Esophagus muscularis mucosa (tissue), 4 donors: ENCODE measurements around the gene SH3GLB2. TPM values are rescaled to one million over a fixed set of nuclear protein-coding genes. Genes with fewer than 3 reads are reported as not detected.

Experiments used
- DNase-seq: peaks from one replicate; pipeline ENCODE4 v3.0.0-alpha.2; 2017; ENCODE audit errors: extremely low spot score
- H3K27ac ChIP-seq, 4 donors: fragments of 200-600 bp; sonication (generic); replicated peaks in 1 of 4; 1 replicate in 3 of 4; 2 replicates in 1 of 4; pipeline ENCODE4 v1.5.1; 2016 to 2019; ENCODE audit warnings: mild to moderate bottlenecking in 1 of 4
- H3K27me3 ChIP-seq, 4 donors: fragments of 200-600 bp; sonication (generic); one replicate each; pipeline versions ENCODE4 v1.5.1 to v1.6.0; 2016 to 2019
- H3K36me3 ChIP-seq, 4 donors: fragments of 200-600 bp; sonication (generic); one replicate each; pipeline ENCODE4 v1.5.1; 2016 to 2019
- H3K4me1 ChIP-seq, 4 donors: fragments of 200-600 bp; sonication (generic); one replicate each; pipeline ENCODE4 v1.5.1; 2016 to 2019
- H3K4me3 ChIP-seq, 4 donors: fragments of 200-600 bp; sonication (generic); 1 replicate in 2 of 4; 2 replicates in 2 of 4; pipeline ENCODE4 v1.5.1; 2016 to 2019; ENCODE audit warnings: mild to moderate bottlenecking in 4 of 4, moderate library complexity in 1 of 4
- H3K9me3 ChIP-seq, 4 donors: fragments of 200-600 bp; sonication (generic); 1 replicate in 3 of 4; 2 replicates in 1 of 4; pipeline ENCODE4 v1.5.1; 2016 to 2019
- EP300 ChIP-seq: sonication (generic); formaldehyde crosslinking; IDR thresholded peaks from one replicate; pipeline ENCODE4 v1.6.1; 2017; ENCODE audit warnings: antibody characterized with exemption
- POLR2A ChIP-seq: fragments of 450-650 bp; IDR thresholded peaks from one replicate; pipeline ENCODE4 v1.6.1; 2017; ENCODE audit warnings: antibody characterized with exemption, moderate library complexity, mild to moderate bottlenecking, low read depth
- POLR2AphosphoS5 ChIP-seq, 2 donors: sonication (generic); formaldehyde crosslinking; IDR thresholded peaks; one replicate each; pipeline ENCODE4 v1.6.1; 2017; ENCODE audit warnings: antibody characterized with exemption in 2 of 2
- WGBS: methylation state at CpG from one replicate; pipeline ENCODE4 v1.1.5; 2018; 5-methylcytosine and 5-hydroxymethylcytosine counted together
- intact Hi-C: fragments of 100-400 bp; cut with DNase I; formaldehyde crosslinking; loops from one replicate; pipeline ENCODE4 v1.15.1; 2023
- total RNA-seq, 4 donors: library from RNA; depleted of rRNA; stranded (reverse); fragments of >200 nt; gene quantifications; one replicate each; pipeline versions ENCODE4 v1.1.0 to v1.2.1, GENCODE V29; 2016
- TF ChIP-seq, protein P1 (sequence below), 3 experiments: fragments of 200-600 bp in 2 of 3; fragments of 450-650 bp in 1 of 3; sonication (generic) in 2 of 3; IDR thresholded peaks; one replicate each; pipeline ENCODE4 v1.5.1; 2017 to 2019; ENCODE audit warnings: antibody characterized with exemption in 3 of 3, mild to moderate bottlenecking in 2 of 3, moderate library complexity in 1 of 3

The SH3GLB2 gene
- total RNA-seq, 4 donors from 2014 or later: 71.6 to 92.3 (median 88.5) TPM

DNA sequence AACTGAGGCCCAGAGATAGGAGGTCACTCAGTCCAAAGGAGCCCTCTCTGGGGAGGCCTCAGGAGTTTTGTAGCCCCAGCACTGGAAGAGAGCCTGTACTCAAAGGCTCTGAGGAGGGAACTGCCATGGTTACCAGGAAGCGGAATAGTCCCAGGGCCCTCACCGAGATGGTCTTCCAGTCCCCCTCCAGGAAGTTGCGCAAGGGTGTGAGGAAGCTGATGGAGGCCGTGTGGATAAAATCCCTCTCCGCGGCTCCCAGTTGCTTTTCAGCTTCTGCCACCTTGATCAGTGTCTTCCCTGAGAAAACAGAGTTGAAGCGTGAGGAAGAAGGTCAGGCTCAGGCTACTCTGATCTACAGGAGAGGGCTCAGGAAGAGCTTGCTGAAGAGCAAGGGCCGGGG is 13.5 kb downstream of the SH3GLB2 start:
- no peaks in the 10 kb centered on the region for H3K9me3 ChIP-seq
- no peak for TF ChIP-seq POLR2AphosphoS5 (IDR thresholded peaks at IDR 0.05)
- TF ChIP-seq POLR2A: no peak
- DNase-seq: no peak
- 80% methylated on average over 8 of the region's 8 CpGs for WGBS
- no peaks in the 10 kb centered on the region for H3K4me1 ChIP-seq
- no peak overlapping the region for H3K4me3 ChIP-seq
- H3K27ac ChIP-seq: no peak overlapping the region
- H3K27me3 ChIP-seq: no peaks in the 10 kb centered on the region
- H3K36me3 ChIP-seq: peaks cover 31 to 92% (median 81%) of the 10 kb centered on the region in 4 donors
- intact Hi-C loops: no loop called here

DNA sequence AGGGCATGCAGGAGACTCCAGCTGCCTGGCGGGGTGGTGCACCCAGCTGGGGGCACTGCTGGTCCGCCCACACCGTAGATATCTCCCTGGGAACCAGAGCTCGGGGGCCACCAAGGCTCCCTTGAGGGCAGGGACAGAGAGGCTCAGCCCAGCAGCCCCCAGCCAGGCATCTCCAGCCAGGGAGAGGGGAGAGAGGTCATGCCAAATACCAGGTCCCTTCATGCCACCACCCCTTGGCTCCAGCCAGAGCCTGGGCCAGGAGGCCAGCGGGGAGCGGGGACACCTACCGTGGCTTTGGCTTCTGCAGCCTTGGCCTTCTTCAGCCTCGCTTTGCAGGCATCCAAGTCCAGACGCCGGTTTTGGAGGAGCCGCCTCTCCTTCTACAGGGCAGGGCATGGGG is 14.0 kb downstream of the SH3GLB2 start:
- Histone ChIP-seq H3K4me3 (no peak overlapping the region), H3K4me1 (no peaks in the 10 kb centered on the region), H3K27me3 (no peaks in the 10 kb centered on the region), H3K36me3 (peaks cover 31 to 92% (median 82%) of the 10 kb centered on the region in 4 donors), H3K27ac (no peak overlapping the region), H3K9me3 (no peaks in the 10 kb centered on the region)
- intact Hi-C loops: no loop called here
- no peak for DNase-seq
- TF ChIP-seq EP300: no peak
- no peak for TF ChIP-seq POLR2AphosphoS5 (IDR thresholded peaks at IDR 0.05)
- TF ChIP-seq, protein P1, sequence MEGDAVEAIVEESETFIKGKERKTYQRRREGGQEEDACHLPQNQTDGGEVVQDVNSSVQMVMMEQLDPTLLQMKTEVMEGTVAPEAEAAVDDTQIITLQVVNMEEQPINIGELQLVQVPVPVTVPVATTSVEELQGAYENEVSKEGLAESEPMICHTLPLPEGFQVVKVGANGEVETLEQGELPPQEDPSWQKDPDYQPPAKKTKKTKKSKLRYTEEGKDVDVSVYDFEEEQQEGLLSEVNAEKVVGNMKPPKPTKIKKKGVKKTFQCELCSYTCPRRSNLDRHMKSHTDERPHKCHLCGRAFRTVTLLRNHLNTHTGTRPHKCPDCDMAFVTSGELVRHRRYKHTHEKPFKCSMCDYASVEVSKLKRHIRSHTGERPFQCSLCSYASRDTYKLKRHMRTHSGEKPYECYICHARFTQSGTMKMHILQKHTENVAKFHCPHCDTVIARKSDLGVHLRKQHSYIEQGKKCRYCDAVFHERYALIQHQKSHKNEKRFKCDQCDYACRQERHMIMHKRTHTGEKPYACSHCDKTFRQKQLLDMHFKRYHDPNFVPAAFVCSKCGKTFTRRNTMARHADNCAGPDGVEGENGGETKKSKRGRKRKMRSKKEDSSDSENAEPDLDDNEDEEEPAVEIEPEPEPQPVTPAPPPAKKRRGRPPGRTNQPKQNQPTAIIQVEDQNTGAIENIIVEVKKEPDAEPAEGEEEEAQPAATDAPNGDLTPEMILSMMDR (IDR thresholded peaks at IDR 0.05): no peak
- TF ChIP-seq POLR2A: no peak
- 90% methylated on average over 2 of the region's 11 CpGs for WGBS

DNA sequence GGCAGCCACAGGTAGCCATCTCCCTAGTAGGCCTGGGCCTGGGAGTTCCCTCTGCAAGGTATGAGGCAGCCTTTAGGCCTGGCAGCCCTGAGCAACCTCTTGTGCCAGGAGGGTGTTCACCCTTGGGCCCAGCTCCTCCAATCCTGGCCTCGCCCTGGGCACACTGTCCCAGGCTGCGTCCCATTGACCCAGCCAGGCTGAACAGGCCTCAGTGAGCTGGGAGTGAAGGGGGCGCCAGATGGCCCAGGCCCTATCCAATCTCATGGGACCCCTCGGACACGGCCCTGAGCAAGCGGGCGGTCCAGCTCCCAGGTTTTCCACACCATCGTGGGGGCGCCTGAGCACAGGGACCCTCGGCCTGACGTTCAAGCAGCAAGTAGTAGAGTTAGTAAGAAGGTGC is 14.5 kb downstream of the SH3GLB2 start:
- Histone ChIP-seq H3K4me1 (no peaks in the 10 kb centered on the region), H3K27me3 (no peaks in the 10 kb centered on the region), H3K36me3 (peaks cover 31 to 92% (median 82%) of the 10 kb centered on the region in 4 donors), H3K27ac (no peak overlapping the region), H3K9me3 (no peaks in the 10 kb centered on the region), H3K4me3 (no peak overlapping the region)
- intact Hi-C loops: no loop called here
- 91% methylated on average over 9 of the region's 11 CpGs for WGBS
- DNase-seq: no peak
- TF ChIP-seq POLR2AphosphoS5 (IDR thresholded peaks at IDR 0.05) (no peak), POLR2A (no peak), EP300 (no peak)
- TF ChIP-seq, protein P1 (IDR thresholded peaks at IDR 0.05): no peak

DNA sequence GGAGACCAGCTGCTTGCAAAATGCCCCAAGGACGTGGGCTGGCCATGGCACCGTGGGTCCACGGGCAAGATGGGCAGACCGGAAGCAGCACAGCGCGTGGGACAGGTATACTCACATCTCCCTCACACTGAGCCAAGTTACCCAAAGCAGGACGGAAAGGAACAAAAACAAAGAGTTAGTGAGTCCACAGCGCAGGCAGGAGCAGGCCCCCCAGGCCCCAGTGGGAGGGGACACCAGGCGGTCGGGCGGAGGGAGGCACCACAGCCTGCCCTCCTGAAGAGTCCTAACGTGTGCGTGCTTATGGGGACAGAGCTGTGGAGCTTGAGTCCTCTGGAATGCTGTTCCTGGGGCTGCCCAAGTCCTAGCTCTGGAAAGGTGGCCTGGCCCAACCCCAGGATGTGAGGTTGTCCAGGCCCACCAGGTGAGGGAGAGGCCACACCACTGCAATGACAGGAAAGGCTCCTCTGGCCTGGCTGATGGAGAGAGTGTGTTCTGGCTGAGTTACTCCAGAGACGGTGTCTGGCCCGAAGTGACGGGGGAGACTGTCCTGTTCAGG is 15.2 kb downstream of the SH3GLB2 start:
- 92% methylated on average over 14 of the region's 16 CpGs for WGBS

DNA sequence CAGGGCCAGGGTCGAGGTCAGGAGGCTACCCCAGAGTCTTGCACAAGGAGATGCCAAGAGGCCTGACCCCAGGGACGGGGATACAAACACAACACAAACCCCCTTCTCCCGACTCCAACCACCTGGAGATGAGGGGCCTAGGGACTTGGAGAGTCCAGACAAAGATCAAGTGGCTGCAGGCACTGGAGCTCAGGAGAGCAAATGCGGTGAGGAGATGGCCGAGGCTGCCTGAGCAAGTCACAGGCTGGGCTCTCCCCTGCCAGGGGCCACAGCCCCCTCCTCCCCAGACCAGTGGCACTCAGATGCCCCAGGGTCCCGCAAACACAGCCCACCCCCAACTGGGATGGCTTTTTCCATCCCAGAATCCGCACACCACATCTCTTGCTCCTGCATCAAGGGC is 15.8 kb downstream of the SH3GLB2 start:
- Histone ChIP-seq H3K4me1 (peaks cover 2 to 12% (median 9%) of the 10 kb centered on the region in 4 donors), H3K9me3 (no peaks in the 10 kb centered on the region), H3K27ac (no peak overlapping the region), H3K4me3 (no peak overlapping the region), H3K27me3 (no peaks in the 10 kb centered on the region), H3K36me3 (peaks cover 31 to 92% (median 84%) of the 10 kb centered on the region in 4 donors)
- intact Hi-C loops: no loop called here
- no peak for TF ChIP-seq EP300
- TF ChIP-seq POLR2A: no peak
- no peak for TF ChIP-seq POLR2AphosphoS5 (IDR thresholded peaks at IDR 0.05)
- TF ChIP-seq, protein P1 (IDR thresholded peaks at IDR 0.05): no peak
- WGBS: 92% methylated on average over 7 of the region's 7 CpGs
- DNase-seq: no peak

More for the DNA sequence above, 15.2 kb downstream of the SH3GLB2 start:
- H3K4me1 ChIP-seq: peaks cover 0 to 6% (median 3%) of the 10 kb centered on the region in 4 donors
- no peak overlapping the region for H3K27ac ChIP-seq
- intact Hi-C loops: no loop called here
- peaks cover 31 to 92% (median 84%) of the 10 kb centered on the region in 4 donors for H3K36me3 ChIP-seq
- H3K9me3 ChIP-seq: no peaks in the 10 kb centered on the region
- no peak for DNase-seq
- no peak overlapping the region for H3K4me3 ChIP-seq
- no peaks in the 10 kb centered on the region for H3K27me3 ChIP-seq
- TF ChIP-seq, protein P1 (IDR thresholded peaks at IDR 0.05): no peak
- TF ChIP-seq POLR2A (no peak), EP300 (no peak), POLR2AphosphoS5 (IDR thresholded peaks at IDR 0.05) (no peak)
